22Rv1 (cell line): ENCODE data around the gene CHEK2.
"Not testable (repeated sequence)": the region's sequence is repeated elsewhere in the genome, so short reads cannot be mapped to it uniquely, and the experiment has no call there.

Source experiments
- ZFX ChIP-seq: fragments of 450-650 bp; IDR thresholded peaks from 2 replicates; pipeline ENCODE4 v1.6.1; 2017; ENCODE audit warnings: antibody characterized with exemption, borderline replicate concordance
- TF ChIP-seq, protein P1 (sequence below): fragments of 450-650 bp; IDR thresholded peaks from 2 replicates; pipeline ENCODE4 v1.5.1; 2017; ENCODE audit warnings: mild to moderate bottlenecking

- TF ChIP-seq, protein P1, sequence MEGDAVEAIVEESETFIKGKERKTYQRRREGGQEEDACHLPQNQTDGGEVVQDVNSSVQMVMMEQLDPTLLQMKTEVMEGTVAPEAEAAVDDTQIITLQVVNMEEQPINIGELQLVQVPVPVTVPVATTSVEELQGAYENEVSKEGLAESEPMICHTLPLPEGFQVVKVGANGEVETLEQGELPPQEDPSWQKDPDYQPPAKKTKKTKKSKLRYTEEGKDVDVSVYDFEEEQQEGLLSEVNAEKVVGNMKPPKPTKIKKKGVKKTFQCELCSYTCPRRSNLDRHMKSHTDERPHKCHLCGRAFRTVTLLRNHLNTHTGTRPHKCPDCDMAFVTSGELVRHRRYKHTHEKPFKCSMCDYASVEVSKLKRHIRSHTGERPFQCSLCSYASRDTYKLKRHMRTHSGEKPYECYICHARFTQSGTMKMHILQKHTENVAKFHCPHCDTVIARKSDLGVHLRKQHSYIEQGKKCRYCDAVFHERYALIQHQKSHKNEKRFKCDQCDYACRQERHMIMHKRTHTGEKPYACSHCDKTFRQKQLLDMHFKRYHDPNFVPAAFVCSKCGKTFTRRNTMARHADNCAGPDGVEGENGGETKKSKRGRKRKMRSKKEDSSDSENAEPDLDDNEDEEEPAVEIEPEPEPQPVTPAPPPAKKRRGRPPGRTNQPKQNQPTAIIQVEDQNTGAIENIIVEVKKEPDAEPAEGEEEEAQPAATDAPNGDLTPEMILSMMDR: not testable (repeated sequence)
- TF ChIP-seq ZFX: not testable (repeated sequence)
These were observed 63.5 kb downstream of the CHEK2 start for GRCh38 chr22:28678170-28678569.
